Measurements from ENCODE around the gene GXYLT1.
"Not testable (repeated sequence)": the region's sequence is repeated elsewhere in the genome, so short reads cannot be mapped to it uniquely, and the experiment has no call there.

Gene GXYLT1

DNA sequence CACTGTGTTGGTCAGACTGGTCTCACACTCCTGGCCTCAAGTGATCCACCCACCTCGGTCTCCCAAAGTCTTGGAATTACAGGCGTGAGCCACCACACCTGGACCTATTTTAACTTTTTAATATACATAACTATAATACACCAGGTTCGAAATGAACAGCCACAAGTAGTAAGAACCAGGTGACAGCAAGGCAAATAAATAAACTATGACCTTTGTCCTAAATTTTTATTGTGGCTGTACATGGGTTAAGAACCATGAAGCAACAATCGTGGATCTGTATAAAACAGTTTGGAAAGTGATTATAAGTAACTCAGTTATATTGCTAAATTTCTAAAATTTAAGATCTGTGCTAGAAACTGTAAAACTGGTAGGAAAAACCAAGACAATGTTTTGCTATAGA, 41.5 kb downstream of the GXYLT1 start:
- DNase-seq (ENCODE audit: low read depth in 2 of 2, low spot score in 1 of 2), result no peak

DNA sequence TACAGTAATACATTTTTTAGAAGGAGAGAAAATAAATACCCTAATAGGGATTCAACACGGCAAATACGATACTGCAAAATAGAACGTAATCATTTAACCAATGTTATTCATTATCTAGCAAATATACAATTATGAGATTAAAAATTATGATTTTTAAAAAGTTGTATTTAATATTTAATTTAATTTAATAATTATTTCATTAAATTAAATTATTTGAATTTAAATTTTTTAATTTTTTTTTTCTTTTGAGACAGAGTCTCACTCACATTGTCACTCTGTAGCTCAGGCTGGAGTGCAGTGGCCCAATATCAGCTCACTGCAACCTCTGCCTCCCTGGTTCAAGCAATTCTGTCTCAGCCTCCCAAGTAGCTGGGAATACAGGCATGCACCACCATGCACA, 42.0 kb downstream of the GXYLT1 start:
- DNase-seq (ENCODE audit: low read depth in 2 of 2, low spot score in 1 of 2), result no peak

DNA sequence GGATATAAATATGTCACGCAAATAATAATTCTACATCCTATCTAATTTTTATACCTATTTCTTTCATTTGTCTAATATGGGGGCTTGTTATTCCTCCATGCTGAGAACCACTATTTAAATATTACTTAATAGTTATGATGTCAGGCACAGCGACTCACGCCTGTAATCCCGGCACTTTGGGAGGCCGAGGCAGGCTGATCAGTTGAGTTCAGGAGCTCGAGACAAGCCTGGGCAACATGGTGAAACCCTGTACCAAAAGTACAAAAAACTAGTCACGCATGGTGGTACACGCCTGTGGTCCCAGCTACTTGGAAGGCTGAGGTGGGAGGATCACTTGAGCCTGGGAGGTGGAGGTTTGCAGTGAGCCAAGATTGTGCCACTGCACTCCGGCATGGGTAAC, 45.2 kb downstream of the GXYLT1 start:
- no peak for DNase-seq (ENCODE audit: low read depth in 2 of 2, low spot score in 1 of 2)

DNA sequence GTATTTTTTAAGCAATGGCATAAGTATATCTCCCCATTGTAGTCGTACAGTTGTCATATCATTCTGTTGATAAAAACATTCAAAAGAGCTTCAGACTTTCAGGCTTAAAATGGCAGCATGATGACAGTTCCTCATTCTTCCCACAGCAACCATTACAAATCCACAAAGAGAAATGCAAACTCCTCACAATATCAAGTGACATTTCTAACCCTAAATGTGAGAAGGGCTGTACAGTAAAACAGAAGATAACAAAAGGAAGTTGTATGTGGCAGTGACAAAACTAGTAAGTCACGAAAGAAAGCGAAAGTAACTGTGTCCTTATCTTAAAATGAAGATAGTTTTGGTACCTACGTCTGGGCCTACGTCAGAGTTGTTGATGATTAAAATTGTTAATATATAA, 46.7 kb downstream of the GXYLT1 start:
- DNase-seq (ENCODE audit: low read depth in 2 of 2, low spot score in 1 of 2), result no peak

DNA sequence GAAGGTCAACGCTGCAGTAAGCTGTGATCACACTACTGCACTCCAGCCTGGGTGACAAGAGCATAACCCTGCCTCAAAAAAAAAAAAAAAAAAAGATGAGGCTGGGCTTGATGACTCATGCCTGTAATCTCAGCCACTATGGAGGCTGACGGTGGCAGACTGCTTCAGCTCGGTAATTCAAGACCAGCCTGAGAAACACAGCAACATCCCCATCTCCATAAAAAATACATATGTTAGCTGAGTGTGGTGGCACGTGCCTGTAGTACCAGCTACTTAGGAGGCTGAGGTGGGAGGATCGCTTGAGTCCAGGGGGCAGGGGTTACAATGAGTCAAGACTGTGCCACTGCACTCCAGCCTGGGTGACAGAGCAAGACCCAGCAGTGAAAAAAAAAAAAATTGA, 50.4 kb downstream of the GXYLT1 start:
- peak in 1 of 2 donors; percentile 1 for DNase-seq (ENCODE audit: low read depth in 2 of 2, low spot score in 1 of 2)

DNA sequence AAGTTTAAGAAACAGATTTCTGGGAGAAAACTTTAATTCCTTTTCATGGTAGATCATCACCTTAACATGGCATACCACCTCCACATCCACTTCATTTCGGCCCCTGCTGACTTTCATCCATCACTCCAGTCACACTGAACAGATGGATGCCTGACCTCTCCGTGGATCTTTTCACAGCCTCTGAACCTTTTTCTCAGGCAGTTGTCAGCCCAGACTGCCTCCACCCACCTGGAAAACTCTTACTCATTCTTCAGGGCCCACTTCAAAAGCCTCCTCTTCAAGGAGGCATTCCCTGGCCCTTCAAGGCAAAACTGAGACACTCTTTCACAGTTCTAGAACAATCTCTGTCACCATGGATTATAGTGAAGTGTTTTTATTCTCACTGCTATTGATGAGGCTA, 52.9 kb downstream of the GXYLT1 start:
- DNase-seq (ENCODE audit: low read depth in 2 of 2, low spot score in 1 of 2), result no peak

DNA sequence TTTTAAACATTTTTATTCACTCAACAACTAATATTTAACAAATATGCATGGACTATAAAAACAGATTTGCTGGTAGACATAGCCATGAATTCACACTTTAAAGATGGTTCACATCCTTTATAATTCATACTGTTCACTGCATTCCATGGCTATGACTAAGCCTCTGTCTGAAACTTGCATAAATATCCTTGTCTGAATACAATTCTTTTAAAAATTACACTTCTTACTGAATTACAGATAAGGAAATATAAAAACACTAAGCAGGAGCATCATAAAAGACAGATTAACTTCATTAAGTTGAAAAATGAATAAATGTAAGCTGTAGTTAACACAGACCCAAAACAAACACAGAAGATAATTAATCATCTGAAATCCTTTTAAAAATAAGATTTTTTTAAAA, 53.8 kb downstream of the GXYLT1 start:
- DNase-seq (ENCODE audit: low read depth in 2 of 2, low spot score in 1 of 2), result no peak

DNA sequence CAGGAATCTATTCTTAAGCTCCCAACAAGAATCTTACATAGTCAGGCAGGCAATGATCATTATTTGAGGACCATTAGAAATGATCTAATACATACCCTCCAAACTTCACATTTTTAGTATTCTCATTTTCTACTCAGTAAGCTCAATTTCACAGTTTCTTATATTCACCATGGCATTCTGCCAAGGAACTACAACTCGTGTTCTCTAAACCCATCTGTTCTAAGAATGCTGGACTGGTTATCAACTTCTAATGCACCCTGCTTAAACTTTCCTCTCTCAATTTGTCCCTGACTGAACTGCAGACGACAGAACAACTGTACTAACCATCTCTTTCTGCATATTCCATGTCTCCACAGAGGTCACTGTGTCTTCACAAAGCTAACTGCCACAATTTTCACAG, 58.6 kb downstream of the GXYLT1 start:
- DNase-seq (ENCODE audit: low read depth in 2 of 2, low spot score in 1 of 2), result no peak

DNA sequence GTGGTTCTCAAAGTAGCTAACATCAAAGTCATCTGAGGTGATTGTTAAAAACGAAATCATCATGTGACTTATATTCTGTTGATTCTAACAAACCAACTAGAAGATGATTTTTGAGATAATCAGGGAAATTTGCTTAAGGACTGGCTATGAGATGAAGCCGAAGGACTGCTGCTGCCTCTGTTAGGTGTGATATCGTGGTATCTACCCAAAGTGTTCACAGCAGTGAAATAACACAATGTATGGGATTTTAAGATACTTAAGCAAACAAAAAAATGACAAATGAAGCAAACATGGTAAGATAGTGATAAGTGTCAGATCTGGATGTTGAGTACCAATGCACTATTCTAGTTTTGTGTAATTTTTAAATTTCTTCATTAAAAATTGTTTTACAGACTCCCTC, 59.1 kb downstream of the GXYLT1 start:
- DNase-seq (ENCODE audit: low read depth in 2 of 2, low spot score in 1 of 2), result no peak

DNA sequence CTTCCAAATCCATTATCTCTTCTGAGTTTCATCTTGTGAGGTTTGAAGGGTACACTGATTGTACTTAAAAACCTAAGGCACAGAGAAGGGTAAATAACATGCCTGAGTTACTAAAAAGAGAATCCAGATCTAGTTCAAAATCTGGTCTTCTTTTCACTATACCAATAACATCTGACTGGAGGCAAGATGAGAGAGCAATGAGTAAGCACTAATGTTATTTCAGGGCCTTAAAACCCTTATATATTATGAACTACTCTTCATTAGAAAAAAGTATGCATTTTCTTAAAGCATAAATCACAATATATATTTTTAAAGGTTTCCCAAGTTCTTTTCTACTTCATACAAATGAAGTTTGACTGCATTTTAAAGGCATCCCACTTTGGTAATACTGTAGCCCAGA, 60.2 kb downstream of the GXYLT1 start:
- no peak for DNase-seq (ENCODE audit: low read depth in 2 of 2, low spot score in 1 of 2)

DNA sequence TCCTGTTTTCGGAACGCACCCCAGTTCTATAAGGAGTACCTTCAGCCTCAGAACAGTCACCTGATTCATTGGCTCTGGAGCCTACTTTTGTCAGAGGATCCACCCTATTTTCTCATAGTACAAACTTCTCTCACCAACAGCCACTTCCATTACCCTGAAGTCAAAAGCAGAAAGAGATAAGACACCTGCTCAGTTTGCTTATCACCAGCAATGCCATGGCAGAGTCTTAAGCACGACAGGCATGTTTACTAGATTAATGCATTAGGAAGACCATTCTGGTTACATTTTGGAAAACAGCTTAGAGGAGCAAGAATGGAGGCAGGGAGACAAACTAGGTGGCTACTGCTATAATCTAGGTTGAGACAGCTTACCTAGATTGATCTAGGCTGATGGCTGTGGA, 67.7 kb downstream of the GXYLT1 start:
- no peak for DNase-seq (ENCODE audit: low read depth in 2 of 2, low spot score in 1 of 2)

DNA sequence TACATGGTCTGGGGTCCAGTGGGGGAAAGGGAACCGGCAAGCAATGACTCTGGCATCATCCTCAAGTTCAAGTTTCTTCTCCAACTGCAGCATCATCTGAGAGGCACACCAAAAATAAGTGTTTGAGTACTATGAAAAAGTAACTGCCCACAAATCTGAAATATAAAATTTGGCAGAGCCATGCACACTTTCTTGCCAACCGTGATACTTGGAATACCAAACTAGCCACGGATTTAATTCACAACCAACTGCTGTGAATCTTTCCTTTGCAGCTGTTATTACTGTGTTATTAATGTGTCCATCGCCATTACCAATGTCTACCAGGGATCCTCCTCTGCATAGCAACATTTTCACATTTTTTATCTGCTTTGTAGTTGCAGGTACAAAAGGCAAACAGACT, 74.6 kb downstream of the GXYLT1 start:
- DNase-seq (ENCODE audit: low read depth in 2 of 2, low spot score in 1 of 2), result no peak

DNA sequence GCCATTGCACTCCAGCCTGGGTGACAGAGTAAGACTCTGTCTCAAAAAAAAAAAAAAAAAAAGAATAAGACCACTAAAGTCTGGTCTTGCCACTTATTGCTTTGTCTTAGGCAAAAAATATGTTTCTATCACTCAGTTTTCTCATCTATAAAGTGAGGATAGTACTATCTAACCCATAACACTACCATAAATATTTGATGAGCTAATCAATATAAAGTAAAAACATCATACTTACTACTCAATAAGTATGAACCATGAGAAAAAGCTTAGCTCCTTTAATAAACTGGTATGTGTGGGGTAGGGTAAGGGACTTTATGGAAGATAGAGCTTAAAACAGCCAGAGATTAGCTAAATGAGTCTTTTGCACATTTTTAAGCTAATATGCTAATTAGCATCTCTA, 85.5 kb downstream of the GXYLT1 start:
- DNase-seq (ENCODE audit: low read depth in 2 of 2, low spot score in 1 of 2), result no peak

DNA sequence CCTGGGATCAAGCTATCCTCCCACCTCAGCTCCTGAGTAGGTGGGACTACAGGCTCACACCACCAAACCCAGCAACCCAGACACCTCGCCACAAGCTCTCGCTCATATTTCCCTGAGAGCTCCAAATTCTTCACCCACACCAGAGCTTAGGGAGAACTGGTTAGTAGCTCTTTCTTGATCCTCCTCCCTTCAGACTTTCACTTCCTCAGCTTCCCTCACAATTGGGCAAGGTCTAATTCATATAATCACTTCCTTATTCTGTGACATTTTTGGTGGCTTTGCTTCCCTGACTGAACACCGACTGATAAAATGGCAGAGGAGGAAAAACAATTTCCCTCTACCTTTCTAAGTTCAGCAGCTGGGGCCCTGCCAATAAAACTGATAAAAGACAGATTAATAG, 88.5 kb downstream of the GXYLT1 start:
- no peak for DNase-seq (ENCODE audit: low read depth in 2 of 2, low spot score in 1 of 2)

DNA sequence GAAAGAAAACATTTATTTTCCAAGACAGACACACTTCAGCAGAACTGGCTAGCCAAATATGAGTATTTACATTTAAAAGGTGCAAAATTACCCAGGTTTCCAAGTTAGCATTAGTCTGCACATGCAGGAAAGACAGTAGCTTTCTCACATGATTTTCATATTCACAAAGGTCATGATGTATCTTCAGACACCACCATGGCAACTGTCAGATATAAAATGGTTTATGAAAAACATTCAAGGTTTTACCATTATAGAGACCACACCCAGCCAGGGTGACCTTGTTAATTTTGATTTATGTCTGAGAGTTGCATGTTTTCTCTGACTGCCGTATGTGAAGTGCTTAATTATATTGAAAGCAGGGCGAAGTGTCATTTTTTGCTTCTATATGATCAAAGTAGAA, 91.2 kb downstream of the GXYLT1 start:
- no peak for DNase-seq (ENCODE audit: low read depth in 2 of 2, low spot score in 1 of 2)

DNA sequence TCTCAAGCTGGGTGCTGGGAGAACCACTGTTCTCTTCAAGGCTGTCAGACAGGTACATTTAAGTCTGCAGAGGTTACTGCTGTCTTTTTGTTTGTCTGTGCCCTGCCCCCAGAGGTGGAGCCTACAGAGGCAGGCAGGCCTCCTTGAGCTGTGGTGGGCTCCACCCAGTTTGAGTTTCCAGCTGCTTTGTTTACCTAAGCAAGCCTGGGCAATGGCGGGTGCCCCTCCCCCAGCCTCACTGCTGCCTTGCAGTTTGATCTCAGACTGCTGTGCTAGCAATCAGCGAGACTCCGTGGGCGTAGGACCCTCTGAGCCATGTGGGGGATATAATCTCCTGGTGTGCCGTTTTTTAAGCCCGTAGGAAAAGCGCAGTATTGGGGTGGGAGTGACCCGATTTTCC, 95.7 kb downstream of the GXYLT1 start:
- not testable (repeated sequence) for DNase-seq (ENCODE audit: low read depth in 2 of 2, low spot score in 1 of 2)

DNA sequence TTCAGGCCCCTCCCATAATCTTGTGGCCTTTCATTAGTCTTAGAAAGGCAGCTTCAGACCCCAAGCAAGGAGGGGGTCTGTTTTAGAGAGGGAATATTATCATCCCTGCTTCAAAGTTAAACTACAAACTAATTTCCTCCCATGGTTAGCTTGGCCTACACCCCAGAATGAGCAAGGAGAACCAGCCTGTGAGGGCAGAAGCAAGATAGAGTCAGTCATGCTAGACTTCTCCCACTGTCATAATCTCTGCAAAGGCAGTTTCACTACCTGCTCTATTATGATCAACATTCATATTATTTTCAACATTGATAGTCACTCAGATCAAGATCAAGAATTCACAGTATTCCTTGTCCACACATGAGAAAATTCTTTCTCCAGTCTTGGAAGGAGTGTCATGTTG, 105.1 kb downstream of the GXYLT1 start:
- DNase-seq (ENCODE audit: low read depth in 2 of 2, low spot score in 1 of 2), result no peak

DNA sequence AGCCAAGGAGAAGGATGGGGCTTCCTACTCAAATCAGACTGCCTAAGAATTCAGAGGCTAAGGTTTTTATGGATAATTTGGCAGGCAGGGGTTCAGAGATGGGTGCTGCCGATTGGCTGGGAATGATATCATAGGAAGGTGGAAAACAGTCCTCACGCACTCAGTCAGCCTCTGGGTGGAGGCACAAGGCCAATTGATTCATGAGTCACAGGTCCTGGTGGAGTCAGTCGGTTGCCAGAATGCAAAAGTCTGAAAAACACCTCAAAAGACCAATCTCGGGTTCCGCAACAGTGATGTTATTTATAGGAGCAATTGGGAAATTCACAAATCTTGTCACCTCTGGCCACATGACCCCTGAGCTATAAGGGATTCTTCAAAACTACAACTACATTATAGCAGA, 105.5 kb downstream of the GXYLT1 start:
- DNase-seq (ENCODE audit: low read depth in 2 of 2, low spot score in 1 of 2), result no peak

DNA sequence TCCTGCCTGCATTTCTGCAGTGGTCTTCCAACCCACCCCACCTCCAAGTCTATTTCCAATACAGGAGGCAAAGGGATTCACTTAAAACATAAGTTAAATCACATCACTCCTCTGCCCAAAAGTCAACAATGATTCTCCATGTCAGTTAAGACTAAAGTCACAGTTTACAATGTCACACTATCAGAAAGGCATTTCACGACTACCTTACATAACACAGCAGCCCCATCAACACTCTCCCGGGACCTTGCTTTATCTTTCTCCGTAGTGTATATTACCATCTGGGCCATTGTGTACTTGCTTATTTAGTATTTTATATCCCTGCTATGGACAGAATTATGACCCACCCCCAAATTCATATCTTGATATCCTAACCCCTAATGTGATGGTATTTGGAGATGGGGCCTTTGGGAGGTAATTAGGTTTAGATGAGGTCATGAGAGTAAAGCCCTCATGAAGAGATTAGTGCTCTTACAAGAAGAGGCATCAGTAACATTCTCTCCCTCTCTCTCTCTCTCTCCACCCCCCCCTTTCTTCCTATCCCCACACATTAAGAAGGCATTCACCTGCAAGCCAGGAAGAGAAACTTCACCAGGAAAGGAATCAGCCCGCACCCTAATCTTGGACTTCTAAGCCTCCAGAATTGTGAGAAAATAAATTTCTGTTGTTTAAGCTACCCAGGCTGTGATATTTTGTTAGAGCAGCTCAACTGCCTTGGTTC, 112.7 kb downstream of the GXYLT1 start:
- no peak for DNase-seq (ENCODE audit: low read depth in 2 of 2, low spot score in 1 of 2)

Data from stimulated activated CD8-positive, alpha-beta memory T cell treated with anti-CD3 and anti-CD28 coated beads, Interleukin-4, amount 100 ng/mL, for 1 hour (primary cell).